HG02884 (cell line): ENCODE measurements around the gene SORL1.

Source experiments
- ATAC-seq: cut with Tn5 transposase; IDR thresholded peaks from one replicate; pipeline ENCODE4 v1.9.1; 2021; ENCODE audit warnings: mild to moderate bottlenecking, moderate library complexity; ENCODE audit not compliant: unreplicated experiment

The SORL1 gene

DNA sequence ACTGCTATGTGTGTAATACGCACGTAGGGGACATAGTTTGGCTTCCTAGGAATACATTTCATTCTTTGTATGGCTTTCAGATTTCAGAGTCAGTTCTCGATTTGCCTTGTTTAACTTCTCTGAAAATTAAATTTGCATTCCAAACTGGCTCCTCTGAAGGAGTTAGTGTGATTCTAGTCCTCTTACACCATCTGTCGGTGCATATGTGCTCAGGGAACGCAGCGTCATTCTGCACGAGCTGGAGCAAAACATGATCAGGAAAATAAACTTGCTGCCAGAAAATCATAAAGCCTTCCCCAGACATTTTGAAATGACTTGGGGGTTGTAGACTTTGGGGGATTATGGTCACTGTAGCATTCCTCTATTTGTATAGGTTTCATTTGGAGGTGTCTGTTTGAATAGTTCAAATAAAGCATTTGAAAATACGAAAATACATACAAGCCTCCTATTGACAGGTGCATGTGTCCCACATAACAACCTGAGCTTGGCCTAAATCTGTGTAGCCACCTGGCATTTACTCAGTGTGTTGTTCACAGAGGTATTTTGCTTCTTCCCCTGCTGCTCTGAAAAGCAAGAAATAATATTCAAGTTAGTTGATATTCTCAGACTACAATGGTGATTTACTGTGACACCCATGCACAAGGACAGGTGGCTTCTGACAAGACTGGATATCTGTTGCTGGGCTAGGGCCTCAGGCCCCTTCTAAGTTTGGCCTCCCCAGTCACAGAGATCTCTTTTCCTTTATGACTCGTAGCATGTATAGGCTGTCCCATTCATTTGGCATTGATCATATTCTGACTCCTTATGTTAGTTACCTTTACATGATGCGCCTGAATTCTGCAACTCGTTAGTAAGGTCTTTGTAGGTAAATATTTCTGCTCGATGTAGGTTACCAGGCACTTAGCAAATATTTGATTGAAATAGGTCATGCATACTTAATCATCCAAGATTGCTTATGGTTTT lies 82.3 kb downstream of the SORL1 start:
- no peak for ATAC-seq

DNA sequence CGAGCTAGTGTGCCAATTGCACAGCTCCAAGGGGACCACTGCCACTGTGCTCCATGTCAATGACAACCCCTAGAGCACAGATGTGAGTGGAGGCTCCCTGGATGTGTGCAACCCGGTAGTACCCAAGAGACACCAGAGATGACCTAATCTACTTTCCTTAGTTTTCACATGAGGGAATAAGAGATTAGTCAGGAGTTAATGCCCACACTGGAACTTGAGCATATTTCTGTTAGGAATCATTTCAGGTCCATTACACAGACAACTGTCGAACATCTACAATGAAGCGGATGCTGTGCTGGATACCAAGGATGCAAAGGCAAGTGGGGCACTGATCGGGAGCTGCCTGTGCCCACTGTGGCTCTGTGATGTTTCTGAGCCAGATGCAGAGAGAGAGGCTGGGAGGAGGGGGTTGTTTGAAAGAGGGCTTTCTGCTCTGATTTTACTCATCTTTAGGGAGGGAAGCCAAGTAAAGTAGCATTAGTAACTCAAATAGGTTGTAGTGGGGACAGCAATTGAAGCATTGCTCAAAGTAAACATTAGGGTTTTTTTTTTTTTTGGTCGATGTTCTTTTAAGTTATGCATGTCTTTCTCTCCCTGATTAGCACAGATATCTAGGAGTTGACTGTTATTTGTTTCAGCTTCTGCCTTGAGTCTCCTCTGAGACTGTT lies 83.1 kb downstream of the SORL1 start:
- no peak for ATAC-seq

DNA sequence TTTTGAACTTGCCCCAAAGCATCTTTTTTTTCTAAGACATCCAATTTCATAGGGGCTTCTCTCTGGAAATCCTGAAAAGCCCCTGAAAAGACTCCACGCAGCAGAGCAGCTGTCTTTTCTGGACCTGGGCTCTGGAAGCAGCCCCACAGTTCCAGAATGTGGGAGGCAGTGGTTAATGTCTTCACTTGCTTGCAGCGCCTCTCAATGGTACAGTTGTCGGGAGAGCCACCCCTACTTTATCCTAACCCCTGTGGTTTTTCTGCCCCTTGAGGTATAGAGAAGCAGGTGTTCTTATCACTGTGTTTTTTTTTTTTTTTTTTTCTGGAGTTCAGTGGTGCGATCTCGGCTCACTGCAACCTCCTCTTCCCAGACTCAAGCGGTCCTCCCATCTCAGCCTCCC lies 84.0 kb downstream of the SORL1 start:
- no peak for ATAC-seq

DNA sequence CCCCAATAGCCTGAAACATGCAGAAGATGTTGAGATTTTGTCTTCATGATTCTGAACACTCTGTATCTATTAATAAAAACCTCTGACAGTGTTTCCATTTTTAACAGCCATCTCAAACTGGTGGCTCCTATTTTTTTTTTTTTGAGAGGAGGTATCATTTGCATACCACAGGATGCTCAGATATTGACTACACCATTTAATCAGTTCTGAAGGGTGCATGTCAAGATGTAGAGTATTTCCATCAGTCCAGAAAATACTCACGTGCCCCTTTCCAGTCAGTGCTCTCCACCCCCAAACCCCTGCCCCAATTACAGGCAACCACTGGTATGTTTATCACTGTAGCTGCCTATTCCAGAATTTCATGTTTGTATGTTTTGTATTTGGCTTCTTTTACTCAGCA lies 85.9 kb downstream of the SORL1 start:
- peak; percentile 78 for ATAC-seq

DNA sequence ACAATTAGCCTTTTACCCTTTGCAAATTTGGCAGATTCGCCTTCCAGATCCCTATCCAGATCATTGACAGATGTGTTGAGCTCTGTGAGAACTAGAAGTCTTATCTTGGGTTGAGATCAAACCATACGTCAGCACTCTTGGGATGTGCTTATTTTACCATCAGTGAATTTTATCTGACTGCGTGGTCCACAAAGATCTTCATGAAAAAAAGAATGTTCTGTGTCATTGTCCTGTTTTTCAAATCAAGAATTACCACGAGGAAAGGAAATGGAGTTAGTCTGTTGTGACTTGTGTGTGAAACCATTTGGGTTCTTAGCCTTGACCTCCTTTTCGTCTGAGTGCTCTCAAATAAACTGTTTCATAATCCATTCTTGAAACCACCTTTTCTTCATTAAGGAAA lies 86.9 kb downstream of the SORL1 start:
- ATAC-seq: no peak

DNA sequence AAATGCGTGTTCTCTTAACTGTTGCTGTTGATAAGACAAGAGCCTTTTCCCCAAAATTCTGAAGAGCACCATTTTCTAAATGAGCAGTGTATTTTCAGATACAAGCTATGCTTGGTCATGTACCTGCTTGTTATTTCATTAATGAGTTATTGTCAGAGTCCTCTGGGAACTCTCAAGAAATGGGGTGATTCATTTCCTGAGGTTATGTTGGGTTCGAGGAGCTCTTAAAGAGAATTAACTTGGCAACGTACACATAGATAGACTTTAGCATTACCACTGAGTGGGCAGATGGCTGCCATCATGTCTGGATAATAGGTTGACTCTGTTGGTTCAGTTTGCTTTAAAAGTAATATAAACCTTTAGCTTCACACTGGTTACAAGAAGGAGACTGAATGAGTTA lies 88.5 kb downstream of the SORL1 start:
- ATAC-seq: no peak

DNA sequence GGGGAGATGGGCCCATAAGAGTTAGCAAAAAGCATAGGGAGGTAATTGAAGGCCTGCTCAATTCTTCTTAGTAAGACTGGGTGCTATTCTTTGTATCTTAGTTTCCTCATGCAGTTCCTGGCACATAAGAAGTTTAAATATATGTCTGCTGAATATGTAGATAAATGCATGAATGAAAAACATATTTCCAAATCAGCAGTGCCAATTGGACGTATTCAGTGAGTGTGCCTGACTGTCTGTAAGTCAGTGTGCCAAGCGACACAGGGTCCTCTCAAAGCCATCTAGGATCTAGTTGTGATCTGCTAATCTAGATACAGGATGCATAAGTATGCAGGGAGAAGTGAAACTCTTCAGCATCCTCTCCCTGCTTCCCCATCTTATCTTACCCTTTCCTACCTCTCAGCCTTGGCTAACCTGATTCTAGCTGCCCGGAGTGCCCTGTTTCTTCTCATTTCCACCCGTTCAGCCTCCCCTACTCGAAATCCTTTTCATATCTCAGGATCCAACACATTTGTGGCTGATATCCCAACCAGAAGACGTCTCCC lies 91.8 kb downstream of the SORL1 start:
- no peak for ATAC-seq

DNA sequence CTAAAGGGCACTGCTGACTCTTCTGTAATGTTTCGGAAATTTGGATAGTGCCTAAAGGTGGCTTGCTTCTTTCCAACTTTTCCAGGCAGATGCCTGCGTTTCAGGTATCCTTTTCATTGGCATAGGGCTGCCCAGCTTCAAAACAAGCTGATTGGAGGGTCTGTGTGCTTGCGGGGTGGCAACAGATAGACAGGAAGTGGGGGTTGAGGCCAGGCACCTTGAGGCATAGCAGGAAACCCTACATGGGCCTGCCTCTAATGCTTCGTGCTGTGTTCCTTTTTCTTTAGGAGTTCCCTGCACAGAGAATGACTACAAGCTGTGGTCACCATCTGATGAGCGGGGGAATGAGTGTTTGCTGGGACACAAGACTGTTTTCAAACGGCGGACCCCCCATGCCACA lies 92.8 kb downstream of the SORL1 start:
- ATAC-seq: no peak

DNA sequence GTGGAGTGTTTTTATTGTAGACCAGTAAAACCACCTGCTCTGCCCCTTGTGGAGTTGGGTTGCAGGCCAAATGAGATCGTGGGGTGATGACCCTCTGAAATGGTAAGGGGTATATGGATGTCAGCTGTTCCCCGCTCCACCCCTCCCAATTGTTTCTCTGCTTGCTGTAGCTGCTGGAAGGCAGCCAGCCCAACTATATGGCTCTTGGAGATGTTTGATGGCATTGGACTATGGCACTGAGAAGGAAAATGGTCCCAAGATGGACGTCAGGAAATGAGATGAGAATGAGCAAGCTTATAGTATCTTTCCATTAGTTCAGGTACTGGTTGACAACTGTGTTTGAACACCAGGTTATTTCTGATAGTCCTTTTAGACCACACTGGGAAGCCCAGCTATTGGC lies 95.5 kb downstream of the SORL1 start:
- ATAC-seq: no peak

DNA sequence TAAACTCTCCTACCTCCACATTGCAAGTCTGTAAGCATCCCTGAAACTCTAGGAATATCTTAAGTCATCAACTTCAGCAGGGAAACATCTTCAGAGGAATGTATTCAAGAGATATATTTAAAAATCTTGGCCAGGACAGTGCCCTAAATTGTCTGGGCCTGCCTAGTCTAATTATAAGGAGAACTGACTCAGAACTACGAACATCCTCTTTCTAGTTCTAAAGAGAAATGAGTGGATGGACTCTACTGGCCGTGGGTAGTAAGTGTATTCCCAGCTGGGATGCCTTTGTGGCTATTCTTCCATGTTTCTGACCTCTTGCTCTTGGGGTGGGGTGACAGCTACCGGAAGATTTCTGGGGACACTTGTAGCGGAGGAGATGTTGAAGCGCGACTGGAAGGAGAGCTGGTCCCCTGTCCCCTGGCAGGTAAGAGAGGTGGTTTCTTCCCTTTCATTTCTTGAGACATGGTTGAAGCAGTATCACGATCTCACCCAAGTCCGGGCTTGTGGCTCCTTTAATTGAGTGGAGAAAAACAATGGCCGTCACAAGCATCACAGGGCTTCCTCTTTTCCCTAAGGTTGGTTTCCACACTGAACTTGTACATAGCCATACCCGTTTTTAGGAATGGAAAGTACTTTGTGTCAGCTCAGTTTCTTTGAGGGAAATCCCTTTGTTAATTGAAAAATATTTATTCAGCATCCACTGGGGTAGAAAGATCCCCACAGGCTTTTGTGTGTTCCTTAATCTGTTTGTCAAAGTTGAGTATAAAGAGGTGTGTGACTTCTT lies 98.3 kb downstream of the SORL1 start:
- no peak for ATAC-seq

DNA sequence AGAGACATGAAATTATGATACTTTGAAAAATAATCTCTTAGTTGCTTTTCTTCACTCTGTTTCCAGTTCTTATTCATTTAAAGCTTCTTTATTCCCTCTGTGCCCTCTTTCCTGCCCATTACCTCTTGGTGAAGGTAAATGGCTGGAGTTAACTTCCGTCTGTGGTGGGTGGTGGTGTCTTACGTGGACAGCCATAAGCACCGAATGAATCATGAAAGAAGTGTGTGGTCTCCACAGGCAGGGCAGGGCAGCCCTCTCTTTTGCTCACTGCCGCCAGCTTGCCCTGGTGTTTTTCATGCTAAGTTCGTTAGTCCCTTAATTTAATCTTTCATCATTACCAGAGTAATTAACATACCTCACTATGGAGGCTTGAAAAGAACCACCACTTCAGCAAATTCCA lies 99.3 kb downstream of the SORL1 start:
- ATAC-seq: no peak

DNA sequence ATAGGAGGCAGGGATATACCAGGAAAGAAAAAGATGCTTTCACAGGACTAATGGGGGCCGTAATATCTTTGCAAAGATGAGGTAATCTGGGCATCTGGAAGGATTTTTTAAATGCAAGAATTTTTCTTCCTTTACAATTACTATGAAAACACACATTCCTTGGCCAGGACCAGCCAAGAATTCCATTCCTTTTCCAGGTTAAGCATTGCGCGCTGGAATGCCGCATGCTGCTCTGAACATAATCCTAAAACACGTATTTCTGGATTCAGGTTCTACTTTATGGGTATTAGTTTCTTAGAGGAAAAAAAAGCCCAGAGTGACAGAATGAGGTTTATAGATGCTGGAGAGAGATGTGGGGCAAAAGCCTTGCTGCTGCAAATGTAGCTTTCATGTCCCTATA lies 100.0 kb downstream of the SORL1 start:
- no peak for ATAC-seq

DNA sequence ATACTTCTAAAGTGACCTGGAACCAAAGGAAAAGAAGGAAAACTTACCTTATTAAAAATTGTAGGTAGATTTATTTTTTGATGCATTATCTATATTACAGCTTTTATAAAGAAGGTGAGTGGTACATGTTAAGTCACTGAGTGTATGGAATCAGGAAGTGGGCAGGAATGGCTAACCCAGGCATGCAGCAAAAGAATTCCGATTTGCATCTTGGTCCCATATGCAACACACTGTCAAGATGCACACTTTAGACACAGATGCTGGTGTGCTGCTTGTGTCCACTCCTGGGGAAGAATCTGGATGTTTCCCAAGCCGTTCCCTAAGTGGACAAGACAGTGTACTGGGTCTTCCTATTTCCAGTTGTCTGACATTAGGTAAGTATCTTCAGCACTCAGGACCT lies 100.5 kb downstream of the SORL1 start:
- ATAC-seq: no peak

DNA sequence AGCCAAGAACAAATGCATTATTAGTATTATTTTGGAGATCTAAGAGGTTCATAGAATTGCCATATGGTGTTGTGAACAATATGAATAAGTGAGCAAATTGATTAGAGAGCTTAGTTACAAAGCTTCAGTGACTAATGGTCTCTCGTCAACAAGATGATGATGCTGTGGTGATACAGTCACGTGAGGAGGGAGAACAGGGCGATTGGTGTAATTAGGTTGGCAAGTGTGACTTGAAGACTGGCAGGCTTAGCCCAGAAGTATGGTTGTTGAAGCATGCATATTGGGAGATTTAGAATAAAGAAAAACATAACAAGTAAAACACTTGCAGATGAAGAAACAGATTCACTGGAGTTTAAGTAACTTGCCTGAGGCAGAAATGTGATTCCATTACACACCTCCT lies 101.3 kb downstream of the SORL1 start:
- ATAC-seq: no peak

DNA sequence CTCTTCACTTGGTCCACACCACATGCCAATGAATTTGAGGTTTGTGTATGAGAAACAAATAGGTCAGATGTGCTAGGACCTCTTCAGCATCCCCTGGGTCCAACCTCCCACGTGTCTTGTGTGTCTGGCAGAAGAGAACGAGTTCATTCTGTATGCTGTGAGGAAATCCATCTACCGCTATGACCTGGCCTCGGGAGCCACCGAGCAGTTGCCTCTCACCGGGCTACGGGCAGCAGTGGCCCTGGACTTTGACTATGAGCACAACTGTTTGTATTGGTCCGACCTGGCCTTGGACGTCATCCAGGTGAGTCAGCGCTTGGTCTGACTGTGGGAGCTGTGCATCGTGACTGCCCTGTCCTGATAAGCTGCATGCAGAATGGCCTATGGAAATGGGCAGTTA lies 101.7 kb downstream of the SORL1 start:
- ATAC-seq: no peak

DNA sequence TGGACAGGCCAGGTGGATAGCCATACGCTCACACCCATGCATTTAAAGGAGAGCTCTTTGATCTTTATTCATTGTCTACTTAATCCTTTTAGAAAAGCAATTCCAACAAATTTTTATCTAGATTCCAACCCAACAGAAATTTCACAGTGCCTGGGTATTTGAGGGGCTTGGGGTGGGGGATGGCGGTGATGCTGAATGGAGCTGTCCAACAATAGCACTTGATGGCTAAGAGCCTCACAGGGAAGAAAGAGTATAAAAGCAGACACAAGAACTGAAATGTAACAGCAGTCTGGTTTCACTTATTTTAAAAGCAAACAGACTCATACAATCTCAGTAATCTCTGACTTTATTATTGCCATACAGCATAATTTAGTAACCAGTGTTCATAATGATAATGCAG lies 102.4 kb downstream of the SORL1 start:
- ATAC-seq: no peak

DNA sequence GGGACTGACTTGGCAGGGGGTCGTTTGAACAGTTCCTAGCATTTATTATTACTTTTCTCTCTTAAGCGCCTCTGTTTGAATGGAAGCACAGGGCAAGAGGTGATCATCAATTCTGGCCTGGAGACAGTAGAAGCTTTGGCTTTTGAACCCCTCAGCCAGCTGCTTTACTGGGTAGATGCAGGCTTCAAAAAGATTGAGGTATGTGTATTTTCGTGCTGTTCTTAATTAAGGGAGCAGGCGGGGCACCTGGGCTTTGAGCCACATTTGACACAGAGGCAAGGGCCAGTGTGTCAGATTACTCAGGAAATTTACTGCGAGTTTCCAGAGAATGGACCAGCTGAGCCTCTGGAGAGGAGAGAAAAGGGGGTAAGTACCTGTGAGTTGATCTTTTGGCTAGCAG lies 103.0 kb downstream of the SORL1 start:
- no peak for ATAC-seq

DNA sequence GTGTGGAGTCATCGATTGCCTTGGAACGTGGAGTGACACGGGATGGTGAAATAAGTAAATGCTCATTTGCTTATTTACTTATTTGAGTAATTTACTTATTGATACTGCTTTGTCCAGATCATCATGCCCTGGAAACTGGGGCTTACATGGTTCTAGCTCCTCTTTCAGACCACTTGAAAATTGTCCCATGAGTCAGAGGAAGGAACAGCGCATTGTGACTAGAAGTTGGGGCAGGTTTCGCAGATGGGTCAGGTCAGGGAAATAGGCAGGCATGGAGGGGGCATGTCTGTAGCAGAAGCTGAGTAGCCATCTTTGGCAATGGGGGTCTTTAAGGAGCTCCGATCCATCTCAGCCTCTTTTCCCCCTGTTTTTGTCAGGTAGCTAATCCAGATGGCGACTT lies 104.8 kb downstream of the SORL1 start:
- no peak for ATAC-seq

DNA sequence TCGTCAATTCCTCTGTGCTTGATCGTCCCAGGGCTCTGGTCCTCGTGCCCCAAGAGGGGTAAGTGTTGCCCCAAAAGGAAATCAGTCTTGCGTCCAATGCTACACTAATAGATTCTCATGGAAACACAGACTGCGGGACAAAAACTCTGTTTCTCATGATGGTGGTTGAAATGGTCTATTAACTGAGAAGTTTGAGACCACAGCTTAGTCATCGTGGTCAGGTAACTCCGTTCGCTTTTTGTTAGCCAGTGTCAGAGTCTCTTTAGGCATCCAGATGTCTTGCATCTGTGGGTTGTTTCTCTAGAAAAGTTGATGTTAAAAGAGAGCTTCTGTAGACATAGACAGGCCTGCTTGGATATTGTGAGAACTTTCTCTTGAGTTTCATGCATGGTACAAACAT lies 105.2 kb downstream of the SORL1 start:
- peak; percentile 89 for ATAC-seq

DNA sequence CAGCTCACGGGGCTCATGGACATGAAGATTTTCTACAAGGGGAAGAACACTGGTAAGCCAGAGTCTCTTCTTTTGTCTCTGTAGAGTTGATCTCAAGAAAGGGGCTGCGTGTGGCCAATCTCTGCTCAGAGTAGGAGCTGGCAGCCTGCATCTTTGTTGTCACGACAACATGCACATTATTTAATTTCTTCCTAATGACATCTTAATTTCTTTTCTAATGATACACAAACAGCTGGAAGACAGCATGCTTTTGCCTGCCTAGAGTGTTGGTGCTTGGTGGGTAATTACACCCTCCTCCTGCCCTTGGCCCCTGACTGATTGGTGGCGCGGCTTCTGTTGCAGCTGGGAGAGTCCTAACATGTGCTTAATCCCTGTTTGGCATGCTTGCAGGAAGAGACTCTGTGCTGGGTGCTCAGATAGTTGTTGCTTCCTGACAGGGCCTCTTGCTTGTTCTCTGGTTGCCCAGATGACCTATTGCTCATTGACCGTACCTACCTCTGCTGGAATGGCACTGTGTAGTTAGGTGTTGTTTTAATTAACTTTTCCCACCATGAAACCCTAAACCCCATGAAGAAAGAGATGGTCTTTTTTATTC lies 107.6 kb downstream of the SORL1 start:
- no peak for ATAC-seq

DNA sequence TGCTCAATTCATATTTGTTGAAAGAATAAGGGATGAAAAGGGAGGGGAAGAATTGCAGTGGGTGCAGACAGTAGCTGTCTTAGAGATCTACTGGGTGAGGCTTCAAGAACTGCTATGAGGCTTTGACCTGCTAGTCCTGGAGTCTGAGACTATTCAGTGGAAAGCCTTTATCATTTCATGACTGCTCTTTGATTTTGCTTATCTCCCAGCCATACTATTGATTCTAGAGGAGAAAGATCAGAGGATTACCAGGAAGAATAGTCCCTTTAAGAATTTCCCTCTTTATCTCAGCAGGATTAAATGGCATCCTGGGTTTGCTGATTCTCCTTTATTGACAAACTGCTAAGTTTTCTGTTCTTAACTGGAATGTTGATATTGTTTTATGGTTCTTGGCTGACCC lies 108.1 kb downstream of the SORL1 start:
- no peak for ATAC-seq
